RWPE2 (cell line): Measurements from ENCODE around the gene ATXN7L2.

Experiments
- ATAC-seq: fragments of 200-7000 bp; cut with Tn5 transposase; 3 replicates; pipeline ENCODE4 v1.9.1; 2021; ENCODE audit warnings: low read depth
- DNase-seq: peaks from one replicate; pipeline ENCODE4 v3.0.0-alpha.2; 2020; ENCODE audit warnings: low spot score
- H3K27ac ChIP-seq: fragments of 450-650 bp; 2 replicates; pipeline ENCODE4 v1.5.1; 2017; ENCODE audit warnings: mild to moderate bottlenecking; ENCODE audit not compliant: poor library complexity, severe bottlenecking
- H3K27me3 ChIP-seq: fragments of 250-450 bp; sonication (Bioruptor Pico); 2 replicates; pipeline ENCODE4 v1.5.1; 2021; ENCODE audit warnings: mild to moderate bottlenecking, moderate library complexity; ENCODE audit not compliant: insufficient read depth, poor library complexity, severe bottlenecking
- H3K36me3 ChIP-seq: fragments of 250-450 bp; sonication (Bioruptor Pico); 2 replicates; pipeline ENCODE4 v1.5.1; 2020; ENCODE audit warnings: low read depth, mild to moderate bottlenecking, moderate library complexity
- H3K4me1 ChIP-seq: fragments of 250-450 bp; sonication (Bioruptor Pico); 2 replicates; pipeline ENCODE4 v1.5.1; 2021; ENCODE audit warnings: mild to moderate bottlenecking, moderate library complexity; ENCODE audit not compliant: insufficient read depth, poor library complexity, severe bottlenecking
- H3K4me3 ChIP-seq: fragments of 250-450 bp; sonication (Bioruptor Pico); 2 replicates; pipeline ENCODE4 v1.5.1; 2021; ENCODE audit warnings: mild to moderate bottlenecking, moderate library complexity; ENCODE audit not compliant: severe bottlenecking
- H3K9me3 ChIP-seq: fragments of 250-450 bp; sonication (Bioruptor Pico); 2 replicates; pipeline ENCODE4 v1.5.1; 2021; ENCODE audit warnings: mild to moderate bottlenecking, moderate library complexity; ENCODE audit not compliant: severe bottlenecking
- TF ChIP-seq, protein P1 (sequence below): fragments of 450-650 bp; IDR thresholded peaks from one replicate; pipeline ENCODE4 v1.5.1; 2017; ENCODE audit warnings: mild to moderate bottlenecking, moderate library complexity; ENCODE audit not compliant: poor library complexity, severe bottlenecking

Gene ATXN7L2

DNA sequence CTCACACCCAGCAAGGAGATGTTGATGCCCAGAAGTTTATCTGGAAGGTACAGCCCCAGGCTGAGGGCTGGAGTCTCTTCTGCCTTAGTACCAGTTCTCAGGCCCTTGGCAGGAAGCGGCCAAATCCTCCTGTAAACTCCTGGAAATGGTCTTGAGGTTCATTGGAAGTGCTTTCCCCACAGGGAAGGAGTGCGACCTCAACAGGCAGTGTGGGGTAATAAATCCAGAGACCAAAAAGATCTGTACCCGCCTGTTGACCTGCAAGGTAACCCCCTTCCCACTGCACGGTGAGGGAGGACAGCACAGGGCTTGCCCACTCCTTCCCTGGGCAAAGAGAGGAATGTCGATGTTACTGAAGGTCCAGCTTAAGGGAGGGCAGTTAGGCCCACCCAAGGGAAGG is 4.5 kb downstream of the ATXN7L2 start:
- ATAC-seq = no peak
- no peak for DNase-seq
- Histone ChIP-seq H3K27ac (no peak overlapping the region), H3K27me3 (no peaks in the 10 kb centered on the region), H3K4me3 (no peak overlapping the region), H3K36me3 (peaks cover 4% of the 10 kb centered on the region; the same call in 1 of the 2 replicates), H3K4me1 (peaks cover 4% of the 10 kb centered on the region), H3K9me3 (no peaks in the 10 kb centered on the region)
- TF ChIP-seq, protein P1, sequence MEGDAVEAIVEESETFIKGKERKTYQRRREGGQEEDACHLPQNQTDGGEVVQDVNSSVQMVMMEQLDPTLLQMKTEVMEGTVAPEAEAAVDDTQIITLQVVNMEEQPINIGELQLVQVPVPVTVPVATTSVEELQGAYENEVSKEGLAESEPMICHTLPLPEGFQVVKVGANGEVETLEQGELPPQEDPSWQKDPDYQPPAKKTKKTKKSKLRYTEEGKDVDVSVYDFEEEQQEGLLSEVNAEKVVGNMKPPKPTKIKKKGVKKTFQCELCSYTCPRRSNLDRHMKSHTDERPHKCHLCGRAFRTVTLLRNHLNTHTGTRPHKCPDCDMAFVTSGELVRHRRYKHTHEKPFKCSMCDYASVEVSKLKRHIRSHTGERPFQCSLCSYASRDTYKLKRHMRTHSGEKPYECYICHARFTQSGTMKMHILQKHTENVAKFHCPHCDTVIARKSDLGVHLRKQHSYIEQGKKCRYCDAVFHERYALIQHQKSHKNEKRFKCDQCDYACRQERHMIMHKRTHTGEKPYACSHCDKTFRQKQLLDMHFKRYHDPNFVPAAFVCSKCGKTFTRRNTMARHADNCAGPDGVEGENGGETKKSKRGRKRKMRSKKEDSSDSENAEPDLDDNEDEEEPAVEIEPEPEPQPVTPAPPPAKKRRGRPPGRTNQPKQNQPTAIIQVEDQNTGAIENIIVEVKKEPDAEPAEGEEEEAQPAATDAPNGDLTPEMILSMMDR = no peak

- H3K36me3 ChIP-seq = peaks cover 4% of the 10 kb centered on the region; the same call in 1 of the 2 replicates
- ATAC-seq (no peak), DNase-seq (no peak)
- H3K4me1 ChIP-seq = peaks cover 7% of the 10 kb centered on the region
- H3K4me3 ChIP-seq = no peak overlapping the region
- H3K9me3 ChIP-seq = no peaks in the 10 kb centered on the region
- H3K27ac ChIP-seq = no peak overlapping the region
- no peaks in the 10 kb centered on the region for H3K27me3 ChIP-seq
- TF ChIP-seq, protein P1 = no peak
Observed at GRCh38 chr1:109488696-109489095, 5.0 kb downstream of the ATXN7L2 start.

- ATAC-seq (peak; percentile 38; the same call in 1 of the 3 replicates), DNase-seq (no peak)
- peaks cover 3% of the 10 kb centered on the region for H3K4me1 ChIP-seq
- H3K27me3 ChIP-seq = no peaks in the 10 kb centered on the region
- H3K27ac ChIP-seq = no peak overlapping the region
- H3K4me3 ChIP-seq = no peak overlapping the region
- TF ChIP-seq, protein P1 = peak; percentile 71
- no peaks in the 10 kb centered on the region for H3K9me3 ChIP-seq
- peaks cover 4% of the 10 kb centered on the region; the same call in 1 of the 2 replicates for H3K36me3 ChIP-seq
Observed at GRCh38 chr1:109490029-109490933, 6.6 kb downstream of the ATXN7L2 start.

DNA sequence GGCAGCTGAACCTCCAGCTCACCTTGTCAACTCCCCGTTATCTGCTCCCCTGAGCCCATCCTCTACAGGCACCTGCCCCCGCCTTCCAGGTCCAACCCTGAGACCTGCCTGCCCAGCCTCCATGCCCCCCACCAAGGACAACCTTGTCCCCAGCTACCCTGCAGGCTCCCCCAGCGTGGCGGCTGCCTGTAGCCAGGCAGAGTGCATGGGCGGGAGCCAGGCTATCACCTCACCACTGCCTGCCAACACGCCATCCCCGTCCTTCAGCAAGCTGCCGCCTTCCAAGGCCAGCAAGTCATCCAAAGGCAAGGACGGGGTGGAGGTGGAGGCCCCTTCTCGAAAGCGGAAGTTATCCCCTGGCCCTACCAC is 7.2 kb downstream of the ATXN7L2 start:
- no peaks in the 10 kb centered on the region for H3K27me3 ChIP-seq
- DNase-seq (no peak), ATAC-seq (no peak)
- H3K36me3 ChIP-seq = peaks cover 7% of the 10 kb centered on the region
- H3K4me1 ChIP-seq = peaks cover 3% of the 10 kb centered on the region
- H3K27ac ChIP-seq = no peak overlapping the region
- H3K4me3 ChIP-seq = no peak overlapping the region
- TF ChIP-seq, protein P1 = peak; percentile 47
- no peaks in the 10 kb centered on the region for H3K9me3 ChIP-seq

DNA sequence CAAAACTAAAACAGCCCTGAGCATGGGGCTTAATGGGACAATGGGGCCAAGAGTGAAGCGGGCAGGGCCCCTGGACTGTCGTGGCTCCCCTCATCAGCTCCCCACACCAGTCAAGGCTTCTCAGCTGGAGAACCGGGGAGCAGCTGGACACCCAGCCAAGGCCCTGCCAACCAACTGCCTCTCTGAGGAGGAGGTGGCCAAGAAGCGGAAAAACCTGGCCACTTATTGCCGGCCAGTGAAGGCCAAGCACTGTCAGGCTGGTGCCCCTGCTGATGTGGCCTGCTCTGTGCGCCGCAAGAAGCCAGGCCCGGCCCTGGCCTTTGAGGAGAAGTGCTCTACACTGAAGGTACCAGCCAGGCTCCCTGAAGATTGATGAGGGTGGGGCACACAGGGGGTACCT is 7.7 kb downstream of the ATXN7L2 start:
- TF ChIP-seq, protein P1 = no peak
- Histone ChIP-seq H3K4me3 (no peak overlapping the region), H3K36me3 (peaks cover 12% of the 10 kb centered on the region), H3K27me3 (no peaks in the 10 kb centered on the region), H3K27ac (no peak overlapping the region), H3K4me1 (peaks cover 3% of the 10 kb centered on the region), H3K9me3 (no peaks in the 10 kb centered on the region)
- ATAC-seq = no peak
- no peak for DNase-seq
